IMR-90 (cell line): ENCODE measurements around the gene AHNAK2. TPM values are rescaled to one million over a fixed set of nuclear protein-coding genes. Genes with fewer than 3 reads are reported as not detected.

Experiments used
- ATAC-seq: fragments of 200-7000 bp; cut with Tn5 transposase; 2 replicates; pipeline ENCODE4 v1.9.1; 2020; ENCODE audit warnings: low read depth, mild to moderate bottlenecking, moderate library complexity
- BruUV-seq: library from RNA; stranded (reverse); fragments of 400-500 nt; replicated peaks from 2 replicates; lab custom pipeline; 2021; lab: Mats Ljungman, UMichigan
- CTCF ChIA-PET: fragments of 300-600 bp; formaldehyde crosslinking; extraction: SDS; loops from one replicate; lab custom pipeline; 2021; ENCODE audit warnings: antibody characterized with exemption; lab: Yijun Ruan, JAX
- POLR2A ChIA-PET: fragments of 300-600 bp; sonication (Branson Sonifier 250); formaldehyde crosslinking; loops from one replicate; lab custom pipeline; 2022; ENCODE audit warnings: antibody characterized with exemption; ENCODE audit not compliant: unreplicated experiment; lab: Charles Lee
- DNase-seq: peaks from one replicate; pipeline ENCODE4 v3.0.0; 2013
- H2AFZ ChIP-seq: replicated peaks from 2 replicates; pipeline ENCODE3; 2013; ENCODE audit warnings: low read length, mild to moderate bottlenecking; ENCODE audit not compliant: poor library complexity
- H2AK5ac ChIP-seq: 2 replicates; pipeline ENCODE4 v1.6.1; 2013; ENCODE audit warnings: low read depth, low read length, inconsistent platforms
- H2AK9ac ChIP-seq: replicated peaks from 2 replicates; pipeline ENCODE3; 2013; ENCODE audit warnings: mild to moderate bottlenecking, low read depth, low read length, moderate library complexity; ENCODE audit not compliant: poor library complexity
- H2BK120ac ChIP-seq: 2 replicates; pipeline ENCODE4 v1.6.1; 2013; ENCODE audit warnings: low read depth, low read length, inconsistent platforms
- H2BK15ac ChIP-seq: 3 replicates; pipeline ENCODE4 v1.6.1; 2013; ENCODE audit warnings: low read depth, low read length, inconsistent platforms
- H2BK20ac ChIP-seq: 2 replicates; pipeline ENCODE4 v1.6.1; 2013; ENCODE audit warnings: low read depth, mild to moderate bottlenecking, inconsistent platforms, low read length, moderate library complexity
- H2BK5ac ChIP-seq: 2 replicates; pipeline ENCODE4 v1.6.1; 2013; ENCODE audit warnings: mild to moderate bottlenecking, low read depth, low read length, inconsistent platforms; ENCODE audit not compliant: poor library complexity, severe bottlenecking
- H3K14ac ChIP-seq: replicated peaks from 2 replicates; pipeline ENCODE4 v1.6.1; 2013; ENCODE audit warnings: low read depth, low read length, inconsistent platforms
- H3K18ac ChIP-seq: 2 replicates; pipeline ENCODE4 v1.6.1; 2013; ENCODE audit warnings: low read depth, low read length, control low read depth
- H3K23ac ChIP-seq: 2 replicates; pipeline ENCODE4 v1.6.1; 2013; ENCODE audit warnings: low read depth, low read length, inconsistent platforms
- H3K27ac ChIP-seq: 2 replicates; pipeline ENCODE4 v1.5.1; 2013; ENCODE audit warnings: mild to moderate bottlenecking, control low read depth, low read length; ENCODE audit not compliant: insufficient read depth
- H3K27me3 ChIP-seq: 2 replicates; pipeline ENCODE4 v1.6.1; 2013; ENCODE audit warnings: low read length; ENCODE audit not compliant: control insufficient read depth, insufficient read depth
- H3K36me3 ChIP-seq: 2 replicates; pipeline ENCODE4 v1.6.1; 2013; ENCODE audit warnings: low read length, mixed read lengths; ENCODE audit not compliant: control insufficient read depth, insufficient read depth
- H3K4ac ChIP-seq: 2 replicates; pipeline ENCODE4 v1.6.1; 2013; ENCODE audit warnings: low read depth, low read length, inconsistent platforms
- H3K4me1 ChIP-seq: 2 replicates; pipeline ENCODE4 v1.6.1; 2013; ENCODE audit warnings: low read length, mixed read lengths; ENCODE audit not compliant: control insufficient read depth, insufficient read depth
- H3K4me2 ChIP-seq: 2 replicates; pipeline ENCODE4 v1.6.1; 2013; ENCODE audit warnings: low read depth, mild to moderate bottlenecking, control low read depth, low read length, moderate library complexity
- H3K4me3 ChIP-seq: 2 replicates; pipeline ENCODE4 v1.5.1; 2013; ENCODE audit warnings: low read depth, mild to moderate bottlenecking, control low read depth, low read length, moderate library complexity; ENCODE audit not compliant: insufficient read depth
- H3K56ac ChIP-seq: 2 replicates; pipeline ENCODE4 v1.6.1; 2013; ENCODE audit warnings: low read length, inconsistent platforms; ENCODE audit not compliant: insufficient read depth; ENCODE audit errors: extremely low read depth
- H3K79me1 ChIP-seq, 2 experiments: 2 replicates each; pipeline ENCODE4 v1.6.1; 2013; ENCODE audit warnings: low read length in 2 of 2, inconsistent platforms in 1 of 2, low read depth in 1 of 2
- H3K9ac ChIP-seq: 2 replicates; pipeline ENCODE4 v1.6.1; 2013; ENCODE audit warnings: low read depth, low read length, control low read depth
- H3K9me1 ChIP-seq: 2 replicates; pipeline ENCODE4 v1.6.1; 2013; ENCODE audit warnings: low read length, inconsistent platforms; ENCODE audit not compliant: insufficient read depth
- H3K9me3 ChIP-seq: 2 replicates; pipeline ENCODE4 v1.6.1; 2013; ENCODE audit warnings: low read length; ENCODE audit not compliant: control insufficient read depth, insufficient read depth
- H4K20me1 ChIP-seq: 2 replicates; pipeline ENCODE4 v1.6.1; 2013; ENCODE audit warnings: low read length, inconsistent platforms; ENCODE audit not compliant: insufficient read depth
- H4K5ac ChIP-seq: 2 replicates; pipeline ENCODE4 v1.6.1; 2013; ENCODE audit warnings: mild to moderate bottlenecking, low read depth, low read length, control low read depth
- H4K8ac ChIP-seq, 2 experiments: 2 replicates each; pipeline ENCODE4 v1.6.1; 2013; ENCODE audit warnings: low read depth in 2 of 2, low read length in 2 of 2, control low read depth in 1 of 2, inconsistent platforms in 1 of 2
- H4K91ac ChIP-seq: 2 replicates; pipeline ENCODE4 v1.6.1; 2013; ENCODE audit warnings: low read depth, low read length, inconsistent platforms; ENCODE audit not compliant: insufficient read depth
- CEBPB ChIP-seq: IDR thresholded peaks from 2 replicates; pipeline ENCODE4 v1.6.1; 2012; ENCODE audit warnings: low read depth, low read length, improper control_type of control experiment
- POLR2A ChIP-seq: IDR thresholded peaks from 2 replicates; pipeline ENCODE4 v1.6.1; 2012; ENCODE audit warnings: mild to moderate bottlenecking, low read depth, low read length
- SMC3 ChIP-seq: fragments of 150-350 bp; IDR thresholded peaks from 2 replicates; pipeline ENCODE4 v1.6.1; 2016; ENCODE audit warnings: low read depth, mild to moderate bottlenecking, antibody characterized with exemption, low read length, moderate library complexity
- WGBS, 2 experiments: methylation state at CpG; one replicate each; pipeline versions ENCODE4 v1.1.5 to v1.1.7; 2013; ENCODE audit warnings: missing lambda C conversion rate in 2 of 2; ENCODE audit not compliant: insufficient read length in 1 of 2; ENCODE audit errors: extremely low coverage in 2 of 2; 5-methylcytosine and 5-hydroxymethylcytosine counted together
- dilution Hi-C: fragments of 300-500 bp; cut with HindIII; formaldehyde crosslinking; loops from one replicate; pipeline ENCODE4 v1.14.3; 2018; ENCODE audit warnings: low sequenced_read_pairs; ENCODE audit not compliant: unreplicated experiment
- in situ Hi-C: fragments of 300-500 bp; cut with MboI; formaldehyde crosslinking; loops from 3 replicates; pipeline ENCODE4 v1.14.3; 2019; ENCODE audit warnings: low sequenced_read_pairs, inconsistent platforms, mixed read lengths
- intact Hi-C: fragments of 100-400 bp; cut with micrococcal nuclease; formaldehyde crosslinking; loops from 2 replicates; pipeline ENCODE4 v1.10.0; 2022
- polyA plus RNA-seq, 3 experiments: library from polyadenylated mRNA; depleted of rRNA; stranded (reverse); fragments of >200 nt; gene quantifications; 2 replicates each; pipeline ENCODE4 v1.2.3, GENCODE V29; 2012; ENCODE audit warnings: low replicate concordance in 1 of 3
- total RNA-seq: library from RNA; depleted of rRNA; stranded (reverse); fragments of >200 nt; gene quantifications from 2 replicates; pipeline ENCODE4 v1.2.3, GENCODE V29; 2012
- TF ChIP-seq, protein P1 (sequence below): conservative IDR thresholded peaks from 2 replicates; pipeline ENCODE4 v1.5.1; 2012; ENCODE audit warnings: mild to moderate bottlenecking, low read depth, low read length, improper control_type of control experiment

Gene AHNAK2
- total and polyA plus RNA-seq, 2 of the 4 experiments (the other 2 are of a cell fraction): 2.6 to 7.9 TPM

GRCh38 chr14:104898870-104899510 lies 79.2 kb downstream of the AHNAK2 start:
- H3K18ac ChIP-seq: no peak overlapping the region
- no peak overlapping the region for H2BK5ac ChIP-seq
- no peak overlapping the region for H3K4me2 ChIP-seq
- no peak overlapping the region for H4K8ac ChIP-seq
- TF ChIP-seq SMC3 (no peak), POLR2A (no peak), CEBPB (no peak)
- TF ChIP-seq, protein P1, sequence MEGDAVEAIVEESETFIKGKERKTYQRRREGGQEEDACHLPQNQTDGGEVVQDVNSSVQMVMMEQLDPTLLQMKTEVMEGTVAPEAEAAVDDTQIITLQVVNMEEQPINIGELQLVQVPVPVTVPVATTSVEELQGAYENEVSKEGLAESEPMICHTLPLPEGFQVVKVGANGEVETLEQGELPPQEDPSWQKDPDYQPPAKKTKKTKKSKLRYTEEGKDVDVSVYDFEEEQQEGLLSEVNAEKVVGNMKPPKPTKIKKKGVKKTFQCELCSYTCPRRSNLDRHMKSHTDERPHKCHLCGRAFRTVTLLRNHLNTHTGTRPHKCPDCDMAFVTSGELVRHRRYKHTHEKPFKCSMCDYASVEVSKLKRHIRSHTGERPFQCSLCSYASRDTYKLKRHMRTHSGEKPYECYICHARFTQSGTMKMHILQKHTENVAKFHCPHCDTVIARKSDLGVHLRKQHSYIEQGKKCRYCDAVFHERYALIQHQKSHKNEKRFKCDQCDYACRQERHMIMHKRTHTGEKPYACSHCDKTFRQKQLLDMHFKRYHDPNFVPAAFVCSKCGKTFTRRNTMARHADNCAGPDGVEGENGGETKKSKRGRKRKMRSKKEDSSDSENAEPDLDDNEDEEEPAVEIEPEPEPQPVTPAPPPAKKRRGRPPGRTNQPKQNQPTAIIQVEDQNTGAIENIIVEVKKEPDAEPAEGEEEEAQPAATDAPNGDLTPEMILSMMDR: no peak
- peaks cover 14% of the 10 kb centered on the region for H3K27me3 ChIP-seq
- H3K4ac ChIP-seq: no peak overlapping the region
- H3K36me3 ChIP-seq: peaks cover 7% of the 10 kb centered on the region; the same call in 1 of the 2 replicates
- no peak overlapping the region for H3K9ac ChIP-seq
- no peak for DNase-seq
- no peaks in the 10 kb centered on the region for H3K9me1 ChIP-seq
- no peak overlapping the region for H2BK120ac ChIP-seq
- H4K5ac ChIP-seq: no peak overlapping the region
- BruUV-seq: no TSS peak
- H2AK5ac ChIP-seq: no peak overlapping the region
- no peak overlapping the region for H3K27ac ChIP-seq
- in situ Hi-C loops (no loop called here), intact Hi-C loops (no loop called here), dilution Hi-C loops (no loop called here)
- no peak overlapping the region for H3K56ac ChIP-seq
- no peaks in the 10 kb centered on the region; the same call in 1 of the 2 replicates for H4K20me1 ChIP-seq
- H3K4me3 ChIP-seq: no peak overlapping the region
- CTCF ChIA-PET: interaction anchor here (0.7 kb wide), 1 partner anchor 19 kb away, joined by 7 read pairs; no protein-coding TSS in a partner anchor
- 0 out of 2 replicates have a peak, but pooled peaks cover 2% of the 10 kb centered on the region for H3K9me3 ChIP-seq
- ATAC-seq: 0 out of 2 replicates have a peak, but pooled peaks have one; percentile 9
- H3K4me1 ChIP-seq: no peaks in the 10 kb centered on the region; the same call in 1 of the 2 replicates
- POLR2A ChIA-PET: no interaction called here
- no peak overlapping the region for H2AFZ ChIP-seq
- WGBS, 2 experiments: 59% methylated on average over 9 of the region's 24 CpGs; no CpG with 5 or more reads in 1 of the 2 experiments
- no peak overlapping the region for H2BK15ac ChIP-seq
- no peaks in the 10 kb centered on the region for H3K79me1 ChIP-seq
- no peak overlapping the region for H2BK20ac ChIP-seq
- no peak overlapping the region for H2AK9ac ChIP-seq
- H4K91ac ChIP-seq: no peak overlapping the region
- H3K23ac ChIP-seq: no peak overlapping the region
- no peak overlapping the region for H3K14ac ChIP-seq
